B cell (primary cell): ENCODE results near the gene CAPG.

Experiments used
- EZH2 ChIP-seq: IDR thresholded peaks from 2 replicates; pipeline ENCODE4 v1.6.1; 2012; ENCODE audit warnings: borderline replicate concordance, low read depth, mild to moderate bottlenecking, moderate library complexity, low read length; ENCODE audit not compliant: insufficient read depth, poor library complexity, severe bottlenecking
- TF ChIP-seq, protein P1 (sequence below): fragments of 200-600 bp; IDR thresholded peaks from one replicate; pipeline ENCODE4 v1.8.0; 2022; ENCODE audit warnings: antibody characterized with exemption, mild to moderate bottlenecking

DNA sequence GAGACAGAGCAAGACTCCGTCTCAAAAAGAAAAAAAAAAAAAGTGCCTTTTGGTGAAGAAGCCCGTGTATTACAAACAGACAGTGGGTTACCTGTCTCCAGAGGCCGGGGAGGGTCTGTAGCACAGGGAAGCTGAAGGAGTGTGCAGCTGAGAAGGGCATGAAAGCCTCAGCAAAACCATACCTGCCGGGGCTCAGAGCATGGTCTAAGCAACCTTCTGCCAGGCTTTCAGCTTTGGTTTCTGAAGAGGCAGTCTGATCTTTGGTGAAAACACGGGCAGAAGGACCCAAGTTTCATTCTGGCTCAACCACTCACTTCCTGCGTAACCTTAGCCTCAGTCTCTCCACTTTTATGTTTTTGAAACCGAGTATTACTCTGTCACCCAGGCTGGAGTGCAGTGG lies 29.8 kb upstream of the CAPG start:
- TF ChIP-seq, protein P1, sequence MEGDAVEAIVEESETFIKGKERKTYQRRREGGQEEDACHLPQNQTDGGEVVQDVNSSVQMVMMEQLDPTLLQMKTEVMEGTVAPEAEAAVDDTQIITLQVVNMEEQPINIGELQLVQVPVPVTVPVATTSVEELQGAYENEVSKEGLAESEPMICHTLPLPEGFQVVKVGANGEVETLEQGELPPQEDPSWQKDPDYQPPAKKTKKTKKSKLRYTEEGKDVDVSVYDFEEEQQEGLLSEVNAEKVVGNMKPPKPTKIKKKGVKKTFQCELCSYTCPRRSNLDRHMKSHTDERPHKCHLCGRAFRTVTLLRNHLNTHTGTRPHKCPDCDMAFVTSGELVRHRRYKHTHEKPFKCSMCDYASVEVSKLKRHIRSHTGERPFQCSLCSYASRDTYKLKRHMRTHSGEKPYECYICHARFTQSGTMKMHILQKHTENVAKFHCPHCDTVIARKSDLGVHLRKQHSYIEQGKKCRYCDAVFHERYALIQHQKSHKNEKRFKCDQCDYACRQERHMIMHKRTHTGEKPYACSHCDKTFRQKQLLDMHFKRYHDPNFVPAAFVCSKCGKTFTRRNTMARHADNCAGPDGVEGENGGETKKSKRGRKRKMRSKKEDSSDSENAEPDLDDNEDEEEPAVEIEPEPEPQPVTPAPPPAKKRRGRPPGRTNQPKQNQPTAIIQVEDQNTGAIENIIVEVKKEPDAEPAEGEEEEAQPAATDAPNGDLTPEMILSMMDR: no peak
- no peak for TF ChIP-seq EZH2
